Measurements from ENCODE around the gene NPHP4.
A peak's percentile ranks its signal among the peaks of the same experiment; 100 is the strongest.

Gene NPHP4

GRCh38 chr1:5842679-5843078, 149.5 kb downstream of the NPHP4 start:
- DNase-seq = no peak

- DNase-seq = no peak
Measured at GRCh38 chr1:5840551-5841001, 151.6 kb downstream of the NPHP4 start.

GRCh38 chr1:5839881-5840550, 152.2 kb downstream of the NPHP4 start:
- no peak for DNase-seq

- DNase-seq = no peak
Measured at GRCh38 chr1:5839161-5839880, 152.9 kb downstream of the NPHP4 start.

GRCh38 chr1:5837976-5838653, 154.1 kb downstream of the NPHP4 start:
- DNase-seq = no peak

- DNase-seq = no peak
Measured at GRCh38 chr1:5836776-5837440, 155.3 kb downstream of the NPHP4 start.

GRCh38 chr1:5835179-5835562, 157.1 kb downstream of the NPHP4 start:
- no peak for DNase-seq

GRCh38 chr1:5834477-5835178, 157.6 kb downstream of the NPHP4 start:
- DNase-seq = no peak

- DNase-seq = no peak
Measured at GRCh38 chr1:5833911-5834310, 158.3 kb downstream of the NPHP4 start.

- no peak for DNase-seq
Measured at GRCh38 chr1:5832916-5833895, 159.0 kb downstream of the NPHP4 start.

- no peak for DNase-seq
Measured at GRCh38 chr1:5831600-5832335, 160.5 kb downstream of the NPHP4 start.

GRCh38 chr1:5830771-5831599, 161.2 kb downstream of the NPHP4 start:
- DNase-seq = peak; percentile 43

GRCh38 chr1:5829414-5829813, 162.8 kb downstream of the NPHP4 start:
- DNase-seq = no peak

GRCh38 chr1:5828308-5828935, 163.8 kb downstream of the NPHP4 start:
- no peak for DNase-seq

GRCh38 chr1:5827516-5827915, 164.7 kb downstream of the NPHP4 start:
- no peak for DNase-seq

GRCh38 chr1:5826601-5827000, 165.6 kb downstream of the NPHP4 start:
- no peak for DNase-seq

- DNase-seq = no peak
Measured at GRCh38 chr1:5822726-5823125, 169.5 kb downstream of the NPHP4 start.

GRCh38 chr1:5822266-5822665, 170.0 kb downstream of the NPHP4 start:
- DNase-seq = no peak

GRCh38 chr1:5821540-5822176, 170.6 kb downstream of the NPHP4 start:
- DNase-seq = no peak
